ENCODE data around the gene SLC43A2. TPM values are rescaled to one million over a fixed set of nuclear protein-coding genes. Genes with fewer than 3 reads are reported as not detected.

The SLC43A2 gene
- total RNA-seq, 4 donors from 2014 or later: 3.7 to 98.9 (median 12.3) TPM

DNA sequence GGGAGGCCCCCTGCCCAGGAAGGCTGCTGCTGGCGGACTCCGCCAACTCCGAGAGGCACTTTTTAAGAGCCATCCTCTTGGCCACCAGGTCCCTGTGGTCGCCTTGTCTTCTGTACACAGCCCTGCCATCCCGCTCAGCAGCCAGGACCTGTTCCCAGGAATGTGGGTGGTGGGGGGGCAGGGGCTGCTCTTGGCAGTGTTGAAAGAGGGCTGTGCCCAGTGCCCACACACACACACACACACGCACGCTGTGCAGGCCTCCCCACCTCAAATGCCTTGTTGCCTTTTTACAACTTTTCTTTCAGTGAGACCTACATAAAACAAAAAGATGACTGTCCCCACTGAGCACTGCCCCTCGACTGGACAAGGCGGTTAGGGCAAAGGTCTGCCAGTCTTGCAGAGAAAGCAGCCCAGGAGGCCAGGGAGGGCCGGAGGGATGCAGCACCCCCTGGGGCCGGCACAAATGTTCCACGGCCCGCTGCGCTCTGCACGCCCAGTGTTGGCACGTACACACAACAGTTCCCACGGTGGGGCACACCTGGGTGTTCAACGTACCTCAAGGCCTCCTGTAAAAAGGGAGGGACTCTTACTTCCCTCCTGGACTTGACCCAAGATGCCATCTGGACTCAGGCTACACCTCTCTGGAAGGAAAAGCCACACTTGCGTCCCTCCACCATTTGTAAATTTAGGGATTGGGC, 47.5 kb downstream of the SLC43A2 start:
- TF ChIP-seq POLR2A (IDR thresholded peaks at IDR 0.05) (peak; percentile 22), POLR2AphosphoS5 (IDR thresholded peaks at IDR 0.05) (peak in 2 of 3 donors; percentile 10 to 29), EP300 (IDR thresholded peaks at IDR 0.05; ENCODE audit: low read depth) (no peak)
- TF ChIP-seq, protein P1, sequence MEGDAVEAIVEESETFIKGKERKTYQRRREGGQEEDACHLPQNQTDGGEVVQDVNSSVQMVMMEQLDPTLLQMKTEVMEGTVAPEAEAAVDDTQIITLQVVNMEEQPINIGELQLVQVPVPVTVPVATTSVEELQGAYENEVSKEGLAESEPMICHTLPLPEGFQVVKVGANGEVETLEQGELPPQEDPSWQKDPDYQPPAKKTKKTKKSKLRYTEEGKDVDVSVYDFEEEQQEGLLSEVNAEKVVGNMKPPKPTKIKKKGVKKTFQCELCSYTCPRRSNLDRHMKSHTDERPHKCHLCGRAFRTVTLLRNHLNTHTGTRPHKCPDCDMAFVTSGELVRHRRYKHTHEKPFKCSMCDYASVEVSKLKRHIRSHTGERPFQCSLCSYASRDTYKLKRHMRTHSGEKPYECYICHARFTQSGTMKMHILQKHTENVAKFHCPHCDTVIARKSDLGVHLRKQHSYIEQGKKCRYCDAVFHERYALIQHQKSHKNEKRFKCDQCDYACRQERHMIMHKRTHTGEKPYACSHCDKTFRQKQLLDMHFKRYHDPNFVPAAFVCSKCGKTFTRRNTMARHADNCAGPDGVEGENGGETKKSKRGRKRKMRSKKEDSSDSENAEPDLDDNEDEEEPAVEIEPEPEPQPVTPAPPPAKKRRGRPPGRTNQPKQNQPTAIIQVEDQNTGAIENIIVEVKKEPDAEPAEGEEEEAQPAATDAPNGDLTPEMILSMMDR (IDR thresholded peaks at IDR 0.05): peak in 1 of 5 experiments; percentile 14
- H3K36me3 ChIP-seq: no peaks in the 10 kb centered on the region
- H3K27me3 ChIP-seq: no peaks in the 10 kb centered on the region
- in situ Hi-C loops (cut with MboI; ENCODE audit: low pct_ligation_motif_present in 1 of 4, low pct_unique_long_range_greater_than_20kb in 1 of 4, low sequenced_read_pairs in 3 of 4) (loop anchor here in 1 of 4 donors (10.0 kb wide), 1 partner anchor 54 kb away; no protein-coding TSS in a partner anchor), intact Hi-C loops (cut with DNase I; ENCODE audit: low total_unique reads) (no loop called here)
- H3K4me1 ChIP-seq: peaks cover 0 to 34% (median 22%) of the 10 kb centered on the region in 4 donors
- DNase-seq: peak; percentile 73
- H3K9me3 ChIP-seq: no peaks in the 10 kb centered on the region
- 60% methylated on average over 19 of the region's 19 CpGs; no CpG with 5 or more reads in 1 of the 2 donors for WGBS, 2 donors (ENCODE audit: low coverage in 1 of 2)
- H3K27ac ChIP-seq: peak overlapping the region; percentile 63 to 81 (median 72)
- H3K4me3 ChIP-seq: no peak overlapping the region

DNA sequence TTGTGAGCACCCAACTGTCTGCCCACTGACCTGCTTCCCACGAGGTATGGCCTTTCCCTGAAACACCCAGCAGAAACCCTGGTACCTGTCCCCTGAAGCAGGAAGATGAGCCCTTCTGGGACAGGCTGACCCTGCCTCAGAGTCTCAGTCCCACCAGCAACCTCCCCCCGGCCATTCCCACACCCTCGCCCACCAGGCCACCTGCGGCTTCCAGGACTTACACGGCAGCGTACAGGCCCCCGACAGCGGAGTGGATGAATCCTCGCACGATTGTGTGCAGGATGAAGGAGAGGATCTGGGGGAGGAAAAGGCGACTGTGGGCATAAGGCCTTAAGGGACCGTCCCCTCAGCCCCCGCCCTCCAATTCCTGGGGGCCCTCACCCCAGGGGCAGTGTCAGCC, 50.6 kb downstream of the SLC43A2 start:
- Histone ChIP-seq H3K4me1 (peaks cover 13 to 57% (median 37%) of the 10 kb centered on the region in 4 donors), H3K4me3 (no peak overlapping the region), H3K9me3 (no peaks in the 10 kb centered on the region), H3K27ac (peak overlapping the region; percentile 82 to 90 (median 84)), H3K36me3 (no peaks in the 10 kb centered on the region), H3K27me3 (no peaks in the 10 kb centered on the region)
- no peak for TF ChIP-seq EP300 (IDR thresholded peaks at IDR 0.05; ENCODE audit: low read depth)
- TF ChIP-seq, protein P1 (IDR thresholded peaks at IDR 0.05): no peak
- TF ChIP-seq POLR2AphosphoS5 (IDR thresholded peaks at IDR 0.05): no peak
- TF ChIP-seq POLR2A (IDR thresholded peaks at IDR 0.05): no peak
- 96% methylated on average over 13 of the region's 13 CpGs; no CpG with 5 or more reads in 1 of the 2 donors for WGBS, 2 donors (ENCODE audit: low coverage in 1 of 2)
- intact Hi-C loops (cut with DNase I; ENCODE audit: low total_unique reads): no loop called here
- no peak for DNase-seq
- in situ Hi-C loops (cut with MboI; ENCODE audit: low pct_ligation_motif_present in 1 of 4, low pct_unique_long_range_greater_than_20kb in 1 of 4, low sequenced_read_pairs in 3 of 4): loop anchor here in 2 of 4 donors (5.0 to 10.0 kb wide), 2 partner anchors 47 to 54 kb away; partner anchors contain the start of gene SLC43A2 (in 1 of the 2)

DNA sequence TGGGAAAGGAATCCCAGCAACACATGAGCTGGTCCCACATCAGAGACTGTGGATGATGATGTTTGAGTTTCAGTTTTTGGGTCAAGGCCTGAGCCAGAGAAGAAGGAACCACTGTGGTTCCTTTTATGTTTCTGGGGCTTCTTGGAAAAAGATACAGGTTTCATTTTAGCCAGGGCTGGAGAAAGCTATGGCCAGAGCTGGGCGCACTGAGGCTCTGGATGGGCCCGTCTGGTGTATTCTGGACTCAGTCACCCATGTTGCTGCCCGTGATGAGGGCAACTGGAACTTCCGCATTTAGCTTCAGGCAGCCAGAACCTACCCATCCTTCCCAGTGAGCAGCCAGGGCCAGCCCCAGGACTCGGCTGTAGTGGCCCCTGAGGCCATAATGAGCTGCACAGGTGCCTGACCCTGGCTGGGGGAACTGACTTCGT, 51.0 kb downstream of the SLC43A2 start:
- DNase-seq: no peak
- TF ChIP-seq POLR2A (IDR thresholded peaks at IDR 0.05) (no peak), POLR2AphosphoS5 (IDR thresholded peaks at IDR 0.05) (no peak)
- peak overlapping the region; percentile 82 to 90 (median 84) for H3K27ac ChIP-seq
- H3K4me1 ChIP-seq: peaks cover 13 to 57% (median 37%) of the 10 kb centered on the region in 4 donors
- 71% methylated on average over 6 of the region's 6 CpGs; no CpG with 5 or more reads in 1 of the 2 donors for WGBS, 2 donors (ENCODE audit: low coverage in 1 of 2)
- intact Hi-C loops (cut with DNase I; ENCODE audit: low total_unique reads): no loop called here
- H3K36me3 ChIP-seq: no peaks in the 10 kb centered on the region
- in situ Hi-C loops (cut with MboI; ENCODE audit: low pct_ligation_motif_present in 1 of 4, low pct_unique_long_range_greater_than_20kb in 1 of 4, low sequenced_read_pairs in 3 of 4): loop anchor here in 2 of 4 donors (5.0 to 10.0 kb wide), 2 partner anchors 47 to 55 kb away; partner anchors contain the start of gene SLC43A2 (in 1 of the 2)
- no peak overlapping the region for H3K4me3 ChIP-seq
- H3K27me3 ChIP-seq: no peaks in the 10 kb centered on the region
- no peaks in the 10 kb centered on the region for H3K9me3 ChIP-seq

DNA sequence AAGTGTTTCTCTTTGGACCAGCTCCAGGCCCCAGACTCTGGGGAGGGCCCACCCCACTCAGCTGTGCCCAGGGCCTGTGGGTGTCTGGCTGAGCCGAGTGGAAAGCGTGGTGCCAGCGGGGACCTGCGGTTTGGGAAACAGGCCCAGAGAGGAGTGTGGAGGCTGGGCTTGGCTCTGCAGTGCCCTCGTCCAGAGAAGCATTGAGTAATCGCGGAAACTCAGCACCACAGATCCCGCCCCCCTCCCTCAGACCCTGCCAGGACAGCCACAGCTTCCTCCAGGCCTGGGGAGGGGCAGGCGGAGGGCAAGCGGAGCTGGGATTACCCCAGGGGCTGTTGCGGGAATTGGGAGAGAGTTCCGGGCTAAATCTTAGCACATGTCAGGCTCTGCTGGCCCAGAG, 51.5 kb downstream of the SLC43A2 start:
- H3K9me3 ChIP-seq: no peaks in the 10 kb centered on the region
- H3K36me3 ChIP-seq: no peaks in the 10 kb centered on the region
- H3K27ac ChIP-seq: peak overlapping the region; percentile 82 to 90 (median 84)
- H3K27me3 ChIP-seq: no peaks in the 10 kb centered on the region
- 56% methylated on average over 11 of the region's 12 CpGs; no CpG with 5 or more reads in 1 of the 2 donors for WGBS, 2 donors (ENCODE audit: low coverage in 1 of 2)
- DNase-seq: peak; percentile 75
- in situ Hi-C loops (cut with MboI; ENCODE audit: low pct_ligation_motif_present in 1 of 4, low pct_unique_long_range_greater_than_20kb in 1 of 4, low sequenced_read_pairs in 3 of 4) (loop anchor here in 2 of 4 donors (5.0 to 10.0 kb wide), 2 partner anchors 48 to 55 kb away; partner anchors contain the start of gene SLC43A2 (in 1 of the 2)), intact Hi-C loops (cut with DNase I; ENCODE audit: low total_unique reads) (no loop called here)
- no peak overlapping the region for H3K4me3 ChIP-seq
- TF ChIP-seq POLR2AphosphoS5 (IDR thresholded peaks at IDR 0.05): peak; percentile 49 to 76 (median 61)
- TF ChIP-seq, protein P1 (IDR thresholded peaks at IDR 0.05): no peak
- no peak for TF ChIP-seq POLR2A (IDR thresholded peaks at IDR 0.05)
- peak; percentile 4 for TF ChIP-seq EP300 (IDR thresholded peaks at IDR 0.05; ENCODE audit: low read depth)
- peaks cover 13 to 57% (median 37%) of the 10 kb centered on the region in 4 donors for H3K4me1 ChIP-seq

Measured in transverse colon (tissue), 4 donors.